Measurements from ENCODE around the gene SPPL3.

Gene SPPL3

GRCh38 chr12:120720234-120720986 is 183.7 kb downstream of the SPPL3 start:
- DNase-seq = no peak
- H3K56ac ChIP-seq (ENCODE audit: low read length) = no peak overlapping the region

DNA sequence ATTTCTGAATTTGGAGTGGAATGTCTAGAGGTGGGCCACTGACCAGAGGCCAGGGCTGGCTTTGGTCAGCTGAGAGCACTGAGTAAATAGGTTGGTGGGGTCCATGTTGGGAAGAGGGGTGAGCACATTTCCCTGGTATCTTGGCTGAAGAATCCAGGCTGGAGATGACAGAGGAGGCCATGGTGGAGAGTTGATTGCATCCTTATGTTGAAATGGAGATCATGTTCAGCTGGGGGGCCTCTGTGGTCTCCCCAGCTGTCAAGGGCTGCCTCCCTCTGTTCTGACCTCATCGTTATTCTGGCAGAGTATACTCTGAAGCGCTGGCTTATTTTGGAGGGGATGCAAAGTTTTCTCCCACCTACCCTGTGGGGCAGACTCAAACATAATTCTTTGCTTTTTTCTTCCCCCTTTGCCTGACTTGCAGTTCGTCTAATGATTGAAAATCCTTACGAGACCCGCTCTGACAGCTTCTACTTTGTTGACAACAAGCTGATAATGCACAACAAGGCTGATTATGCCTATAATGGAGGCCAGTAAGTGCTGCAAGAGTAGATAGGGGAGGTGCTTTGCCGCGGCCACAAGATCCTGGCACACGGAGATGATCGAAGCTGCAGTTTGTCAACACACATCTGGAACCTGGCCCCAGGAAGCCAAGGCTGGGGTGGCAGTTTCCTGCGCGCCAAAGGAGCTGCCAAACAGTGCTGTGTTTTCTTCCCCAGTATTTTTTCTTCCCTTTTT is 184.5 kb downstream of the SPPL3 start:
- Histone ChIP-seq H3K36me3 (ENCODE audit: control insufficient read depth, insufficient read depth, low read length) (peaks cover 26% of the 10 kb centered on the region), H3K23ac (ENCODE audit: low read length) (no peak overlapping the region), H3K4me3 (ENCODE audit: low read length) (no peak overlapping the region), H3K79me2 (ENCODE audit: control insufficient read depth, insufficient read depth, low read length) (no peaks in the 10 kb centered on the region), H3K27me3 (ENCODE audit: insufficient read depth, low read length, poor library complexity) (no peaks in the 10 kb centered on the region), H3K18ac (ENCODE audit: low read length) (no peak overlapping the region), H3K27ac (ENCODE audit: low read depth, low read length) (no peak overlapping the region), H3K4ac (ENCODE audit: low read depth, low read length) (no peak overlapping the region), H2BK120ac (ENCODE audit: low read depth, low read length) (no peak overlapping the region), H3K56ac (ENCODE audit: low read length) (no peak overlapping the region), H2BK5ac (ENCODE audit: low read length) (no peak overlapping the region), H4K5ac (ENCODE audit: low read length) (no peak overlapping the region), H3K79me1 (ENCODE audit: low read length) (no peaks in the 10 kb centered on the region), H3K4me2 (ENCODE audit: low read length) (no peak overlapping the region), H2BK15ac (replicated peaks; ENCODE audit: low read depth) (no peak overlapping the region), H2AK5ac (ENCODE audit: low read length) (no peak overlapping the region), H3K9ac (ENCODE audit: low read length) (no peak overlapping the region), H4K8ac (ENCODE audit: low read depth, low read length) (no peak overlapping the region), H3K4me1 (ENCODE audit: control insufficient read depth, low read depth, low read length) (no peaks in the 10 kb centered on the region)
- no CpG with 5 or more reads among the region's 11 CpGs for WGBS (ENCODE audit: extremely low coverage, insufficient coverage, low lambda C conversion rate)
- no peak for DNase-seq

More at GRCh38 chr12:120720234-120720986, 183.7 kb downstream of the SPPL3 start:
- H2BK15ac ChIP-seq (replicated peaks; ENCODE audit: low read depth) = no peak overlapping the region
- H3K18ac ChIP-seq (ENCODE audit: low read length) = no peak overlapping the region
- no peak overlapping the region for H2BK120ac ChIP-seq (ENCODE audit: low read depth, low read length)
- H3K4me1 ChIP-seq (ENCODE audit: control insufficient read depth, low read depth, low read length) = no peaks in the 10 kb centered on the region
- no peak overlapping the region for H3K4ac ChIP-seq (ENCODE audit: low read depth, low read length)
- H3K36me3 ChIP-seq (ENCODE audit: control insufficient read depth, insufficient read depth, low read length) = peaks cover 26% of the 10 kb centered on the region
- no peak overlapping the region for H3K4me3 ChIP-seq (ENCODE audit: low read length)
- no peak overlapping the region for H2BK5ac ChIP-seq (ENCODE audit: low read length)
- no peak overlapping the region for H3K27ac ChIP-seq (ENCODE audit: low read depth, low read length)
- H4K8ac ChIP-seq (ENCODE audit: low read depth, low read length) = no peak overlapping the region
- H4K5ac ChIP-seq (ENCODE audit: low read length) = no peak overlapping the region
- no peak overlapping the region for H3K9ac ChIP-seq (ENCODE audit: low read length)
- no peak overlapping the region for H3K23ac ChIP-seq (ENCODE audit: low read length)
- H2AK5ac ChIP-seq (ENCODE audit: low read length) = no peak overlapping the region
- WGBS (ENCODE audit: extremely low coverage, insufficient coverage, low lambda C conversion rate) = no CpG with 5 or more reads among the region's 7 CpGs
- H3K79me2 ChIP-seq (ENCODE audit: control insufficient read depth, insufficient read depth, low read length) = no peaks in the 10 kb centered on the region
- H3K79me1 ChIP-seq (ENCODE audit: low read length) = no peaks in the 10 kb centered on the region
- H3K27me3 ChIP-seq (ENCODE audit: insufficient read depth, low read length, poor library complexity) = no peaks in the 10 kb centered on the region
- no peak overlapping the region for H3K4me2 ChIP-seq (ENCODE audit: low read length)

- no peak overlapping the region for H4K5ac ChIP-seq (ENCODE audit: low read length)
- no peaks in the 10 kb centered on the region for H3K4me1 ChIP-seq (ENCODE audit: control insufficient read depth, low read depth, low read length)
- no CpG with 5 or more reads among the region's 2 CpGs for WGBS (ENCODE audit: extremely low coverage, insufficient coverage, low lambda C conversion rate)
- H4K8ac ChIP-seq (ENCODE audit: low read depth, low read length) = no peak overlapping the region
- H3K4me3 ChIP-seq (ENCODE audit: low read length) = no peak overlapping the region
- H3K27me3 ChIP-seq (ENCODE audit: insufficient read depth, low read length, poor library complexity) = no peaks in the 10 kb centered on the region
- no peak overlapping the region for H3K18ac ChIP-seq (ENCODE audit: low read length)
- H2BK5ac ChIP-seq (ENCODE audit: low read length) = no peak overlapping the region
- H2AK5ac ChIP-seq (ENCODE audit: low read length) = no peak overlapping the region
- no peak overlapping the region for H3K56ac ChIP-seq (ENCODE audit: low read length)
- H3K4me2 ChIP-seq (ENCODE audit: low read length) = no peak overlapping the region
- H2BK120ac ChIP-seq (ENCODE audit: low read depth, low read length) = no peak overlapping the region
- no peak for DNase-seq
- no peak overlapping the region for H3K27ac ChIP-seq (ENCODE audit: low read depth, low read length)
- peaks cover 2% of the 10 kb centered on the region for H3K79me1 ChIP-seq (ENCODE audit: low read length)
- no peak overlapping the region for H3K4ac ChIP-seq (ENCODE audit: low read depth, low read length)
- H3K36me3 ChIP-seq (ENCODE audit: control insufficient read depth, insufficient read depth, low read length) = peaks cover 26% of the 10 kb centered on the region
- H2BK15ac ChIP-seq (replicated peaks; ENCODE audit: low read depth) = no peak overlapping the region
- H3K79me2 ChIP-seq (ENCODE audit: control insufficient read depth, insufficient read depth, low read length) = no peaks in the 10 kb centered on the region
- no peak overlapping the region for H3K23ac ChIP-seq (ENCODE audit: low read length)
- H3K9ac ChIP-seq (ENCODE audit: low read length) = no peak overlapping the region
Observed at GRCh38 chr12:120719072-120719471, 185.1 kb downstream of the SPPL3 start.

DNA sequence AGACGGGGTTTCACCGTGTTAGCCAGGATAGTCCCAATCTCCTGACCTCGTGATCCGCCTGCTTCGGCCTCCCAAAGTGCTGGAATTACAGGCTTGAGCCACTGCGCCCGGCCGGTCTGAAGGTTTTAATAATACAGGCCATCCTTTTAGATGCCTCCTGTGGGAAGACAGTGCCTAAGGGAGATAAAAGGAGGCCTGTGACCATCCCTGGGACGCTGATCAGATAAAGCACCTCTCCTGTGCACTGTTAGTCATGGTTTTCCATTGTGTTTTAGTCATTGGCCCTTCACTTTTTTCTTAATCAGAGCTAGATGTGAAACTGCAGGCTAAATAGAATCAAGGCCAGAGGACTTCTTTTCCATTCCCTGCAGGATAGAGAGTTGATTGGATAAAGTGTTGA is 186.1 kb downstream of the SPPL3 start:
- H3K36me3 ChIP-seq (ENCODE audit: control insufficient read depth, insufficient read depth, low read length) = peaks cover 25% of the 10 kb centered on the region
- H4K8ac ChIP-seq (ENCODE audit: low read depth, low read length) = no peak overlapping the region
- no peak for DNase-seq
- peaks cover 2% of the 10 kb centered on the region for H3K79me1 ChIP-seq (ENCODE audit: low read length)
- no peak overlapping the region for H2BK15ac ChIP-seq (replicated peaks; ENCODE audit: low read depth)
- H3K4me1 ChIP-seq (ENCODE audit: control insufficient read depth, low read depth, low read length) = no peaks in the 10 kb centered on the region
- H3K27ac ChIP-seq (ENCODE audit: low read depth, low read length) = no peak overlapping the region
- H3K23ac ChIP-seq (ENCODE audit: low read length) = no peak overlapping the region
- no peak overlapping the region for H3K4ac ChIP-seq (ENCODE audit: low read depth, low read length)
- H3K79me2 ChIP-seq (ENCODE audit: control insufficient read depth, insufficient read depth, low read length) = no peaks in the 10 kb centered on the region
- H3K9ac ChIP-seq (ENCODE audit: low read length) = no peak overlapping the region
- H4K5ac ChIP-seq (ENCODE audit: low read length) = no peak overlapping the region
- H2BK120ac ChIP-seq (ENCODE audit: low read depth, low read length) = no peak overlapping the region
- no peak overlapping the region for H2AK5ac ChIP-seq (ENCODE audit: low read length)
- no peak overlapping the region for H3K4me3 ChIP-seq (ENCODE audit: low read length)
- H3K18ac ChIP-seq (ENCODE audit: low read length) = no peak overlapping the region
- no peak overlapping the region for H2BK5ac ChIP-seq (ENCODE audit: low read length)
- WGBS (ENCODE audit: extremely low coverage, insufficient coverage, low lambda C conversion rate) = no CpG with 5 or more reads among the region's 9 CpGs
- H3K56ac ChIP-seq (ENCODE audit: low read length) = no peak overlapping the region
- H3K27me3 ChIP-seq (ENCODE audit: insufficient read depth, low read length, poor library complexity) = no peaks in the 10 kb centered on the region
- H3K4me2 ChIP-seq (ENCODE audit: low read length) = no peak overlapping the region

GRCh38 chr12:120713861-120714482 is 190.2 kb downstream of the SPPL3 start:
- Histone ChIP-seq H3K4ac (ENCODE audit: low read depth, low read length) (no peak overlapping the region), H3K4me1 (ENCODE audit: control insufficient read depth, low read depth, low read length) (peaks cover 4% of the 10 kb centered on the region), H3K79me1 (ENCODE audit: low read length) (peaks cover 11% of the 10 kb centered on the region), H2BK5ac (ENCODE audit: low read length) (no peak overlapping the region), H3K27me3 (ENCODE audit: insufficient read depth, low read length, poor library complexity) (no peaks in the 10 kb centered on the region), H2AK5ac (ENCODE audit: low read length) (no peak overlapping the region), H2BK15ac (replicated peaks; ENCODE audit: low read depth) (no peak overlapping the region), H3K9ac (ENCODE audit: low read length) (no peak overlapping the region), H3K18ac (ENCODE audit: low read length) (no peak overlapping the region), H4K8ac (ENCODE audit: low read depth, low read length) (no peak overlapping the region), H4K5ac (ENCODE audit: low read length) (no peak overlapping the region), H3K4me2 (ENCODE audit: low read length) (no peak overlapping the region), H3K4me3 (ENCODE audit: low read length) (no peak overlapping the region), H3K36me3 (ENCODE audit: control insufficient read depth, insufficient read depth, low read length) (peaks cover 8% of the 10 kb centered on the region), H3K23ac (ENCODE audit: low read length) (no peak overlapping the region), H3K27ac (ENCODE audit: low read depth, low read length) (no peak overlapping the region), H3K56ac (ENCODE audit: low read length) (no peak overlapping the region), H3K79me2 (ENCODE audit: control insufficient read depth, insufficient read depth, low read length) (peaks cover 9% of the 10 kb centered on the region), H2BK120ac (ENCODE audit: low read depth, low read length) (no peak overlapping the region)
- peak; percentile 86 for DNase-seq
- no CpG with 5 or more reads among the region's 4 CpGs for WGBS (ENCODE audit: extremely low coverage, insufficient coverage, low lambda C conversion rate)
